Mesendoderm (in vitro differentiated cells): ENCODE results near the gene PCBD2. TPM values are rescaled to one million over a fixed set of nuclear protein-coding genes. Genes with fewer than 3 reads are reported as not detected.
A peak's percentile ranks its signal among the peaks of the same experiment; 100 is the strongest.
"Not testable (repeated sequence)": the region's sequence is repeated elsewhere in the genome, so short reads cannot be mapped to it uniquely, and the experiment has no call there.

Source experiments
- DNase-seq: peaks from one replicate; pipeline ENCODE4 v3.0.0; 2013
- H2AK5ac ChIP-seq: 2 replicates; pipeline ENCODE4 v1.6.1; 2013; ENCODE audit warnings: low read length, inconsistent platforms
- H2BK120ac ChIP-seq: 2 replicates; pipeline ENCODE4 v1.6.1; 2013; ENCODE audit warnings: low read depth, mild to moderate bottlenecking, low read length, moderate library complexity, mixed read lengths
- H2BK15ac ChIP-seq: replicated peaks from 2 replicates; pipeline ENCODE4 v1.6.1; 2013; ENCODE audit warnings: low read depth, mild to moderate bottlenecking, moderate library complexity
- H2BK5ac ChIP-seq: 2 replicates; pipeline ENCODE4 v1.6.1; 2013; ENCODE audit warnings: low read length, inconsistent platforms
- H3K18ac ChIP-seq: 2 replicates; pipeline ENCODE4 v1.6.1; 2013; ENCODE audit warnings: mild to moderate bottlenecking, low read length, mixed read lengths
- H3K23ac ChIP-seq: one replicate; pipeline ENCODE4 v1.6.1; 2013; ENCODE audit warnings: low read length
- H3K27ac ChIP-seq: 2 replicates; pipeline ENCODE4 v1.5.1; 2013; ENCODE audit warnings: low read depth, mild to moderate bottlenecking, inconsistent platforms, low read length, moderate library complexity
- H3K27me3 ChIP-seq: 2 replicates; pipeline ENCODE4 v1.6.1; 2013; ENCODE audit warnings: low read length, control low read depth, mild to moderate bottlenecking, inconsistent platforms; ENCODE audit not compliant: insufficient read depth, poor library complexity
- H3K36me3 ChIP-seq: 2 replicates; pipeline ENCODE4 v1.6.1; 2013; ENCODE audit warnings: low read length, inconsistent platforms; ENCODE audit not compliant: control insufficient read depth, insufficient read depth
- H3K4ac ChIP-seq: one replicate; pipeline ENCODE4 v1.6.1; 2013; ENCODE audit warnings: low read depth, mild to moderate bottlenecking, low read length, moderate library complexity
- H3K4me1 ChIP-seq: 2 replicates; pipeline ENCODE4 v1.6.1; 2013; ENCODE audit warnings: low read depth, low read length, inconsistent platforms; ENCODE audit not compliant: control insufficient read depth
- H3K4me2 ChIP-seq: 2 replicates; pipeline ENCODE4 v1.6.1; 2013; ENCODE audit warnings: low read length
- H3K4me3 ChIP-seq: 2 replicates; pipeline ENCODE4 v1.5.1; 2013; ENCODE audit warnings: mild to moderate bottlenecking, low read length
- H3K56ac ChIP-seq: one replicate; pipeline ENCODE4 v1.6.1; 2013; ENCODE audit warnings: low read length
- H3K79me1 ChIP-seq: 2 replicates; pipeline ENCODE4 v1.6.1; 2013; ENCODE audit warnings: low read length, inconsistent platforms
- H3K79me2 ChIP-seq: 2 replicates; pipeline ENCODE4 v1.6.1; 2013; ENCODE audit warnings: mild to moderate bottlenecking, low read length; ENCODE audit not compliant: control insufficient read depth, insufficient read depth
- H3K9ac ChIP-seq: 2 replicates; pipeline ENCODE4 v1.6.1; 2013; ENCODE audit warnings: low read length, inconsistent platforms
- H4K5ac ChIP-seq: one replicate; pipeline ENCODE4 v1.6.1; 2013; ENCODE audit warnings: low read length
- H4K8ac ChIP-seq: one replicate; pipeline ENCODE4 v1.6.1; 2013; ENCODE audit warnings: low read depth, mild to moderate bottlenecking, control low read depth, low read length, moderate library complexity
- WGBS: extraction: QIAGEN DNeasy Blood & Tissue Kit; methylation state at CpG from one replicate; pipeline ENCODE4 v1.1.7; 2013; ENCODE audit warnings: low lambda C conversion rate, missing lambda C conversion rate; ENCODE audit not compliant: insufficient coverage; ENCODE audit errors: extremely low coverage; 5-methylcytosine and 5-hydroxymethylcytosine counted together
- polyA plus RNA-seq, 2 experiments: library from polyadenylated mRNA; stranded (reverse); fragments of 200-250 nt; gene quantifications; one replicate each; pipeline ENCODE4 v1.2.3, GENCODE V29; 2013

The PCBD2 gene
- 10.3 TPM for polyA plus RNA-seq (2013, experiment 1 of 2)
- polyA plus RNA-seq (2013, experiment 2 of 2), result 9.8 TPM

GRCh38 chr5:134904610-134905245 lies at the start of gene PCBD2:
PCBD2 (plus strand) TSS chr5:134905131; CDS start chr5:134905140, 9 bp downstream.
- Histone ChIP-seq H3K27me3 (no peaks in the 10 kb centered on the region), H2AK5ac (no peak within 1 kb of the TSS), H2BK15ac (no peak within 1 kb of the TSS), H2BK120ac (no peak within 1 kb of the TSS), H2BK5ac (peak within 1 kb of the TSS; percentile 62), H3K36me3 (no peaks in the 10 kb centered on the region), H3K4me2 (peak within 1 kb of the TSS; percentile 81), H3K4ac (peak within 1 kb of the TSS; percentile 57), H3K9ac (peak within 1 kb of the TSS; percentile 81), H3K23ac (peak within 1 kb of the TSS; percentile 30), H3K18ac (peak within 1 kb of the TSS; percentile 47), H4K5ac (no peak within 1 kb of the TSS), H3K56ac (peak within 1 kb of the TSS; percentile 95), H3K4me3 (peak within 1 kb of the TSS; percentile 83), H3K79me2 (peaks cover 1% of the 10 kb centered on the region), H4K8ac (no peak within 1 kb of the TSS), H3K79me1 (peaks cover 2% of the 10 kb centered on the region), H3K4me1 (no peaks in the 10 kb centered on the region), H3K27ac (peak within 1 kb of the TSS; percentile 67)
- WGBS, result no CpG with 5 or more reads among the region's 84 CpGs
- peak; percentile 96 for DNase-seq

- not testable (repeated sequence) for H3K9ac ChIP-seq, H3K4me1 ChIP-seq, H3K79me2 ChIP-seq, H4K5ac ChIP-seq, H3K79me1 ChIP-seq, H2BK5ac ChIP-seq, H2AK5ac ChIP-seq, H3K4me2 ChIP-seq, H3K4me3 ChIP-seq, H3K27ac ChIP-seq, H3K18ac ChIP-seq, H2BK15ac ChIP-seq, H3K27me3 ChIP-seq, H4K8ac ChIP-seq, H3K23ac ChIP-seq, H3K4ac ChIP-seq, H3K36me3 ChIP-seq, H2BK120ac ChIP-seq, H3K56ac ChIP-seq, DNase-seq
- WGBS, result no CpG with 5 or more reads among the region's 7 CpGs
These were observed 48.5 kb upstream of the PCBD2 start for GRCh38 chr5:134856465-134856864.

GRCh38 chr5:134857401-134857800 lies 47.5 kb upstream of the PCBD2 start:
- H3K4me2 ChIP-seq, result no peak overlapping the region
- no peak overlapping the region for H2BK15ac ChIP-seq
- no peak overlapping the region for H4K8ac ChIP-seq
- no peak overlapping the region for H3K9ac ChIP-seq
- H3K4me3 ChIP-seq, result no peak overlapping the region
- H2BK120ac ChIP-seq, result no peak overlapping the region
- H3K36me3 ChIP-seq, result no peaks in the 10 kb centered on the region
- H3K27me3 ChIP-seq, result no peaks in the 10 kb centered on the region
- H3K56ac ChIP-seq, result no peak overlapping the region
- DNase-seq, result no peak
- H3K79me2 ChIP-seq, result no peaks in the 10 kb centered on the region
- WGBS, result no CpG with 5 or more reads among the region's 3 CpGs
- no peak overlapping the region for H2AK5ac ChIP-seq
- no peak overlapping the region for H3K23ac ChIP-seq
- H3K79me1 ChIP-seq, result no peaks in the 10 kb centered on the region
- no peak overlapping the region for H3K4ac ChIP-seq
- no peak overlapping the region for H2BK5ac ChIP-seq
- no peak overlapping the region for H3K27ac ChIP-seq
- H3K4me1 ChIP-seq, result no peaks in the 10 kb centered on the region
- no peak overlapping the region for H3K18ac ChIP-seq
- H4K5ac ChIP-seq, result no peak overlapping the region

GRCh38 chr5:134864707-134865106 lies 40.2 kb upstream of the PCBD2 start:
- no peak overlapping the region for H2BK5ac ChIP-seq
- no peak overlapping the region for H4K5ac ChIP-seq
- DNase-seq, result no peak

GRCh38 chr5:134873494-134873893 lies 31.4 kb upstream of the PCBD2 start:
- whole genome bisulfite sequencing, result no CpG with 5 or more reads among the region's 6 CpGs
- no peak overlapping the region for H3K27ac ChIP-seq
- no peaks in the 10 kb centered on the region for H3K79me1 ChIP-seq

More at GRCh38 chr5:134864707-134865106, 40.2 kb upstream of the PCBD2 start:
- H4K8ac ChIP-seq, result no peak overlapping the region
- no CpG with 5 or more reads among the region's 2 CpGs for whole genome bisulfite sequencing
- no peak overlapping the region for H3K4ac ChIP-seq
- no peak overlapping the region for H3K9ac ChIP-seq
- H3K4me1 ChIP-seq, result no peaks in the 10 kb centered on the region
- no peak overlapping the region for H3K27ac ChIP-seq
- H3K79me1 ChIP-seq, result no peaks in the 10 kb centered on the region
- no peak overlapping the region for H3K4me3 ChIP-seq
- no peak overlapping the region for H2AK5ac ChIP-seq
- no peak overlapping the region for H2BK15ac ChIP-seq
- H3K18ac ChIP-seq, result no peak overlapping the region
- no peaks in the 10 kb centered on the region for H3K79me2 ChIP-seq
- no peaks in the 10 kb centered on the region for H3K36me3 ChIP-seq
- no peaks in the 10 kb centered on the region for H3K27me3 ChIP-seq
- no peak overlapping the region for H3K4me2 ChIP-seq
- no peak overlapping the region for H3K56ac ChIP-seq
- H2BK120ac ChIP-seq, result no peak overlapping the region
- H3K23ac ChIP-seq, result no peak overlapping the region

More at GRCh38 chr5:134873494-134873893, 31.4 kb upstream of the PCBD2 start:
- Histone ChIP-seq H3K9ac (peak overlapping the region; percentile 83), H3K4me3 (no peak overlapping the region), H3K4me1 (peaks cover 2% of the 10 kb centered on the region), H3K36me3 (no peaks in the 10 kb centered on the region), H3K4ac (no peak overlapping the region), H3K56ac (peak overlapping the region; percentile 93), H3K23ac (no peak overlapping the region), H2BK15ac (no peak overlapping the region), H3K79me2 (no peaks in the 10 kb centered on the region), H3K27me3 (no peaks in the 10 kb centered on the region), H2AK5ac (no peak overlapping the region), H4K5ac (peak overlapping the region; percentile 8), H2BK5ac (no peak overlapping the region), H3K18ac (no peak overlapping the region), H4K8ac (peak overlapping the region; percentile 96), H3K4me2 (no peak overlapping the region), H2BK120ac (no peak overlapping the region)
- peak; percentile 32 for DNase-seq
